HT-29 (cell line): ENCODE results near the gene CPN1. TPM values are rescaled to one million over a fixed set of nuclear protein-coding genes. Genes with fewer than 3 reads are reported as not detected.

Experiments
- DNase-seq: peaks from one replicate; pipeline ENCODE4 v3.0.0-alpha.2; 2015; ENCODE audit warnings: low spot score
- total RNA-seq: library from RNA; depleted of rRNA; stranded (reverse); fragments of >200 nt; shearing (Covaris generic); gene quantifications from 2 replicates; pipeline ENCODE4 v1.2.3, GENCODE V29; 2014; rRNA removed

CPN1 gene
- total RNA-seq, 1 experiment from 2014 or later, result not detected

GRCh38 chr10:99998889-99999288, 82.8 kb downstream of the CPN1 start:
- DNase-seq, result no peak

DNA sequence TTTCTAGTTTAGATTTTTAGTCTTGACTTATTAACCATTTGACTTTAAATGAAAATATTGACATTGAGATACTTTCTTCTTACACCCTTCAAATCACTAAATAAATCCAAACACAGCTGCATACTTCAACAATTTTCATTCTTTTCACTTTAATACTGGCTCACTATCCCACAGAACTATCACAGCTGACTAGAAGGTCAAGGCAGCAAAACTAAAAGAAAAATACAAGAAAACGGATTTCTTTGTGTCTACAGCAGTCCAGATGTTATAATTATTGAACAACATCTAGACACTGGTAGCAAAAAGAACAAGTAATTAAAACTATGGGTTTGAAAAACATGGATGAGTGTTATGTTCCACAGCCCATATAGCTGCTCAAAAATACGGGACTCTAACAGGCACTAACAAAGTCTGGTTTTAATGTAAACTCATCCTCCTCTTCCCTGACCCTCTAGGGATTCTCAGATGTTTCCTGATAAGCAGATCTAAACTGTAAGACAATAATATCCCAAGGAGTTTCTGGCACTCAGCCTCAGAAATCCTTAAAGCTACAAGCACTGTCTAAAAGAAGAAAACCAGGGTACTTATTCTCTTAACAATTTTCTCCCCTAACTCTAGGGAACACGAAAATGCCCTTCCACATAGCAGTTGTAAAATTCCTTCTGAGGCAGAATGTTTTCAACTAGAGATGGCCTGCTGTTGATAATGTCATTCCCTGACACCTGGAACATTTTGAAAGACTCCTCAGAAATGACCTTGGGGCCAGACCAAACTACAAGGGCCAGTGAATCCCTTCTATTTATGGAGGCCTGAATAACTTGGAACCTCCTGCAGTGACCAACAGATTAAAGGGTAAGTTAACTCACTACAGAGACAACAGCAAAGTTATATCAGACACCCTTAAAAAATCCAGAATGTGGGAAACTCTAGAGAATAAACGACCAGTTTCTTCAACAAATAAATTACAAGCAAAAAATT, 84.7 kb downstream of the CPN1 start:
- DNase-seq, result no peak

GRCh38 chr10:99995713-99996112, 86.0 kb downstream of the CPN1 start:
- DNase-seq, result no peak

- DNase-seq, result no peak
Measured at GRCh38 chr10:99995269-99995668, 86.4 kb downstream of the CPN1 start.

GRCh38 chr10:99994801-99995200, 86.9 kb downstream of the CPN1 start:
- no peak for DNase-seq

GRCh38 chr10:99993701-99994689, 87.7 kb downstream of the CPN1 start:
- DNase-seq, result no peak

Other genes with a start within 250 kb of the CPN1 start
- 12.0 and 14.4 TPM in 2 replicates for gene DNMBP, start 71.9 kb downstream of the CPN1 start, total RNA-seq
- 12.5 and 13.0 TPM in 2 replicates for gene ERLIN1, start 104.2 kb upstream of the CPN1 start, total RNA-seq
- 14.7 and 15.2 TPM in 2 replicates for gene CHUK, start 147.7 kb upstream of the CPN1 start, total RNA-seq
- gene CWF19L1, start 185.8 kb upstream of the CPN1 start, total RNA-seq, result 18.1 and 19.5 TPM in 2 replicates
- gene BLOC1S2, start 204.8 kb upstream of the CPN1 start, total RNA-seq, result 24.5 and 37.6 TPM in 2 replicates
- gene PKD2L1, start 248.4 kb upstream of the CPN1 start, total RNA-seq, result 0.21 TPM in 1 of 2 replicates, not detected in the other